GM12891 (cell line): ENCODE results near the gene AGTPBP1.

Experiments
- POLR2A ChIP-seq: IDR thresholded peaks from 2 replicates; pipeline ENCODE4 v1.6.1; 2011; ENCODE audit warnings: low read depth, low read length, control low read depth
- POLR2AphosphoS5 ChIP-seq: IDR thresholded peaks from 2 replicates; pipeline ENCODE4 v1.6.1; 2011; ENCODE audit warnings: low read depth, low read length, control low read depth
- POU2F2 ChIP-seq: IDR thresholded peaks from 2 replicates; pipeline ENCODE4 v1.6.1; 2011; ENCODE audit warnings: low read depth, mild to moderate bottlenecking, control low read depth, low read length, moderate library complexity
- SPI1 ChIP-seq: IDR thresholded peaks from 2 replicates; pipeline ENCODE4 v1.6.1; 2011; ENCODE audit warnings: low read depth, low read length, control low read depth

DNA sequence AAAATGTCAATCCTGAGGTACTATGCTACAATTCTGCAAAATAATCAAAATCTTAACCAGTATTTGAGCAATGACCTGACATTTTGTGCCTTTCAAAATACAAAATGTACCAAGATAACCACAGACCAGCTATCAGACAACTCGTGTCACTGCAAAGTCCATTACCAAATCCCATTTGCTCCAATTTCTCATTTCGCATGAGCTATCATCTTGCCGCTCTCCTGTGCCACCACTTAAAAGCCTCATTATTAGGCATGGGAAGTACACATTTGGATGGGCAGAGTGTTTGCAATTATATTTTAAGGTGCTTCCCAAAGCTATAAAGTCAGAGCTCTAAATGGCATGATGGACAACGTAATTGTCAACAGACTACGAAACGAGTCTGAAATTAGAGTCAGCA is 205.2 kb downstream of the AGTPBP1 start:
- TF ChIP-seq POLR2A, result no peak
- no peak for TF ChIP-seq POLR2AphosphoS5
- TF ChIP-seq SPI1, result no peak
- TF ChIP-seq POU2F2, result no peak
